Activated T-helper 1 cell treated with anti-CD3 and anti-CD28 coated beads, Interleukin-2, amount 50 U/mL, for 16 hours (primary cell): ENCODE measurements around the gene RTN4.

Source experiments
- DNase-seq, 2 donors: peaks; one replicate each; pipeline ENCODE4 v3.0.0-alpha.2; 2020; ENCODE audit warnings: low read depth in 1 of 2, low spot score in 1 of 2

The RTN4 gene

GRCh38 chr2:54955358-54956110 lies 94.7 kb downstream of the RTN4 start:
- no peak for DNase-seq

GRCh38 chr2:54954705-54955357 lies 95.4 kb downstream of the RTN4 start:
- DNase-seq = no peak

- no peak for DNase-seq
Observed at GRCh38 chr2:54954158-54954557, 96.1 kb downstream of the RTN4 start.

GRCh38 chr2:54952978-54953456 lies 97.2 kb downstream of the RTN4 start:
- no peak for DNase-seq

GRCh38 chr2:54952425-54952824 lies 97.8 kb downstream of the RTN4 start:
- no peak for DNase-seq

GRCh38 chr2:54950811-54951210 lies 99.4 kb downstream of the RTN4 start:
- no peak for DNase-seq

- no peak for DNase-seq
Observed at GRCh38 chr2:54949431-54949830, 100.8 kb downstream of the RTN4 start.

- no peak for DNase-seq
Observed at GRCh38 chr2:54948120-54948519, 102.1 kb downstream of the RTN4 start.

GRCh38 chr2:54947646-54948045 lies 102.6 kb downstream of the RTN4 start:
- no peak for DNase-seq

- DNase-seq = no peak
Observed at GRCh38 chr2:54947136-54947535, 103.1 kb downstream of the RTN4 start.

GRCh38 chr2:54946220-54946805 lies 103.9 kb downstream of the RTN4 start:
- no peak for DNase-seq

GRCh38 chr2:54945391-54946219 lies 104.6 kb downstream of the RTN4 start:
- DNase-seq = no peak

- no peak for DNase-seq
Observed at GRCh38 chr2:54944724-54945326, 105.4 kb downstream of the RTN4 start.

- no peak for DNase-seq
Observed at GRCh38 chr2:54942373-54942772, 107.9 kb downstream of the RTN4 start.

GRCh38 chr2:54941248-54941984 lies 108.8 kb downstream of the RTN4 start:
- DNase-seq = no peak

- DNase-seq = no peak
Observed at GRCh38 chr2:54940723-54941122, 109.5 kb downstream of the RTN4 start.

- DNase-seq = no peak
Observed at GRCh38 chr2:54939446-54940118, 110.7 kb downstream of the RTN4 start.

- no peak for DNase-seq
Observed at GRCh38 chr2:54936766-54937165, 113.5 kb downstream of the RTN4 start.

GRCh38 chr2:54935389-54935788 lies 114.9 kb downstream of the RTN4 start:
- DNase-seq = no peak

GRCh38 chr2:54931473-54931872 lies 118.8 kb downstream of the RTN4 start:
- no peak for DNase-seq
